Lower leg skin (tissue), 4 donors: ENCODE results near the gene ABHD16A. TPM values are rescaled to one million over a fixed set of nuclear protein-coding genes. Genes with fewer than 3 reads are reported as not detected.

Experiments
- DNase-seq, 2 donors: peaks; one replicate each; pipeline ENCODE4 v3.0.0-alpha.2; 2019; ENCODE audit warnings: low spot score in 2 of 2
- H3K4me3 ChIP-seq: fragments of 200-600 bp; sonication (generic); 2 replicates; pipeline ENCODE4 v1.5.1; 2017; ENCODE audit warnings: mild to moderate bottlenecking, low read depth; ENCODE audit not compliant: poor library complexity, severe bottlenecking
- CTCF ChIP-seq, 3 donors: fragments of 450-650 bp; IDR thresholded peaks; one replicate each; pipeline ENCODE4 v1.5.1; 2016; ENCODE audit warnings: antibody characterized with exemption in 3 of 3, mild to moderate bottlenecking in 3 of 3, moderate library complexity in 2 of 3
- POLR2A ChIP-seq, 2 donors: fragments of 450-650 bp; IDR thresholded peaks; one replicate each; pipeline ENCODE4 v1.6.1; 2016 to 2017; ENCODE audit warnings: antibody characterized with exemption in 2 of 2, mild to moderate bottlenecking in 1 of 2, moderate library complexity in 1 of 2
- WGBS, 2 donors: methylation state at CpG; one replicate each; pipeline ENCODE4 v1.1.5; 2018; 5-methylcytosine and 5-hydroxymethylcytosine counted together
- intact Hi-C: fragments of 100-400 bp; cut with DNase I; formaldehyde crosslinking; loops from one replicate; pipeline ENCODE4 v1.15.0; 2023; ENCODE audit warnings: low total_unique reads
- total RNA-seq, 4 donors: library from RNA; depleted of rRNA; stranded (reverse); fragments of >200 nt; gene quantifications; one replicate each; pipeline ENCODE4 v1.1.0, GENCODE V29; 2016

Gene ABHD16A
- total RNA-seq, 4 donors from 2014 or later = 49.9 to 61.8 (median 52.0) TPM

GRCh38 chr6:31700740-31701401, 2.3 kb downstream of the ABHD16A start:
- DNase-seq = no peak
- 76 to 82% methylated on average over 5 of the region's 5 CpGs for WGBS, 2 donors
- intact Hi-C loops = no loop called here
- TF ChIP-seq POLR2A (IDR thresholded peaks at IDR 0.05) (no peak), CTCF (IDR thresholded peaks at IDR 0.05) (no peak)
- no peak overlapping the region for H3K4me3 ChIP-seq

GRCh38 chr6:31697555-31697954, 5.6 kb downstream of the ABHD16A start:
- H3K4me3 ChIP-seq = no peak overlapping the region
- intact Hi-C loops = no loop called here
- no peak for DNase-seq
- TF ChIP-seq CTCF (IDR thresholded peaks at IDR 0.05) (no peak), POLR2A (IDR thresholded peaks at IDR 0.05) (no peak)
- WGBS, 2 donors = 30 to 31% methylated on average over 3 of the region's 3 CpGs

- intact Hi-C loops = no loop called here
- no peak for TF ChIP-seq CTCF (IDR thresholded peaks at IDR 0.05)
- TF ChIP-seq POLR2A (IDR thresholded peaks at IDR 0.05) = no peak
- H3K4me3 ChIP-seq = no peak overlapping the region
- no peak for DNase-seq
- WGBS, 2 donors = 88 to 96% methylated on average over 6 of the region's 6 CpGs
These were observed 9.6 kb downstream of the ABHD16A start for GRCh38 chr6:31693535-31693934.

- WGBS, 2 donors = 90 to 92% methylated on average over 9 of the region's 9 CpGs
- intact Hi-C loops = no loop called here
- TF ChIP-seq CTCF (IDR thresholded peaks at IDR 0.05) (no peak), POLR2A (IDR thresholded peaks at IDR 0.05) (no peak)
- H3K4me3 ChIP-seq = no peak overlapping the region
- no peak for DNase-seq
These were observed 10.2 kb downstream of the ABHD16A start for GRCh38 chr6:31692886-31693285.

GRCh38 chr6:31692353-31692752, 10.8 kb downstream of the ABHD16A start:
- intact Hi-C loops = no loop called here
- no peak overlapping the region for H3K4me3 ChIP-seq
- TF ChIP-seq CTCF (IDR thresholded peaks at IDR 0.05) (no peak), POLR2A (IDR thresholded peaks at IDR 0.05) (no peak)
- 80 to 85% methylated on average over 4 of the region's 4 CpGs for WGBS, 2 donors
- DNase-seq = no peak

GRCh38 chr6:31691564-31692108, 11.5 kb downstream of the ABHD16A start:
- TF ChIP-seq POLR2A (IDR thresholded peaks at IDR 0.05) (no peak), CTCF (IDR thresholded peaks at IDR 0.05) (no peak)
- H3K4me3 ChIP-seq = no peak overlapping the region
- WGBS, 2 donors = 91 to 96% methylated on average over 11 to 12 of the region's 12 CpGs
- intact Hi-C loops = no loop called here
- no peak for DNase-seq
